Type B pancreatic cell (in vitro differentiated cells): ENCODE results near the gene ADORA1. TPM values are rescaled to one million over a fixed set of nuclear protein-coding genes. Genes with fewer than 3 reads are reported as not detected.

Experiments used
- DNase-seq: peaks from one replicate; pipeline ENCODE4 v3.0.0; 2021; ENCODE audit warnings: mixed read lengths; ENCODE audit not compliant: unreplicated experiment; ENCODE audit errors: extremely low spot score
- H3K27ac Mint-ChIP-seq: 2 replicates; pipeline ENCODE4 v1.8.0; 2021; ENCODE audit warnings: mild to moderate bottlenecking, mixed read lengths
- H3K27me3 Mint-ChIP-seq: 2 replicates; pipeline ENCODE4 v1.8.0; 2021; ENCODE audit warnings: mixed read lengths
- H3K36me3 Mint-ChIP-seq: 2 replicates; pipeline ENCODE4 v1.8.0; 2021; ENCODE audit warnings: mixed read lengths
- H3K4me1 Mint-ChIP-seq: one replicate; pipeline ENCODE4 v1.8.0; 2021; ENCODE audit warnings: mixed read lengths; ENCODE audit not compliant: unreplicated experiment
- H3K4me3 Mint-ChIP-seq: 2 replicates; pipeline ENCODE4 v1.8.0; 2021; ENCODE audit warnings: mild to moderate bottlenecking, mixed read lengths
- H3K9me3 Mint-ChIP-seq: 2 replicates; pipeline ENCODE4 v1.8.0; 2021; ENCODE audit warnings: mixed read lengths
- CTCF ChIP-seq: fragments of 200-600 bp; sonication (generic); conservative IDR thresholded peaks from 2 replicates; pipeline ENCODE4 v1.5.0; 2021; ENCODE audit warnings: antibody characterized with exemption, mild to moderate bottlenecking
- total RNA-seq: library from RNA; stranded (reverse); gene quantifications from 2 replicates; pipeline ENCODE4 v1.2.1, GENCODE V29; 2021; ENCODE audit warnings: low replicate concordance

Gene ADORA1
- total RNA-seq, 1 donor from 2014 or later, result 2.7 TPM

GRCh38 chr1:203143641-203144040 is 16.1 kb downstream of the ADORA1 start:
- Mint-ChIP-seq H3K4me1 (no peaks in the 10 kb centered on the region), H3K9me3 (no peaks in the 10 kb centered on the region), H3K36me3 (no peaks in the 10 kb centered on the region), H3K27me3 (no peaks in the 10 kb centered on the region), H3K27ac (no peak overlapping the region), H3K4me3 (no peak overlapping the region)
- no peak for DNase-seq
- no peak for TF ChIP-seq CTCF

- Mint-ChIP-seq H3K4me1 (peaks cover 8% of the 10 kb centered on the region), H3K4me3 (no peak overlapping the region), H3K27me3 (no peaks in the 10 kb centered on the region), H3K27ac (no peak overlapping the region), H3K36me3 (no peaks in the 10 kb centered on the region), H3K9me3 (no peaks in the 10 kb centered on the region)
- no peak for DNase-seq
- TF ChIP-seq CTCF, result no peak
Observed at GRCh38 chr1:203144661-203145060, 17.1 kb downstream of the ADORA1 start.

GRCh38 chr1:203145321-203146041 is 18.0 kb downstream of the ADORA1 start:
- Mint-ChIP-seq H3K9me3 (no peaks in the 10 kb centered on the region), H3K27me3 (no peaks in the 10 kb centered on the region), H3K36me3 (no peaks in the 10 kb centered on the region), H3K27ac (no peak overlapping the region), H3K4me1 (peaks cover 15% of the 10 kb centered on the region), H3K4me3 (no peak overlapping the region)
- no peak for DNase-seq
- TF ChIP-seq CTCF, result no peak

GRCh38 chr1:203146042-203146369 is 18.5 kb downstream of the ADORA1 start:
- TF ChIP-seq CTCF, result no peak
- Mint-ChIP-seq H3K27me3 (no peaks in the 10 kb centered on the region), H3K36me3 (no peaks in the 10 kb centered on the region), H3K27ac (no peak overlapping the region), H3K9me3 (no peaks in the 10 kb centered on the region), H3K4me3 (no peak overlapping the region), H3K4me1 (peaks cover 15% of the 10 kb centered on the region)
- DNase-seq, result no peak

GRCh38 chr1:203146537-203146936 is 19.0 kb downstream of the ADORA1 start:
- H3K4me3 Mint-ChIP-seq, result no peak overlapping the region
- H3K27ac Mint-ChIP-seq, result no peak overlapping the region
- H3K9me3 Mint-ChIP-seq, result no peaks in the 10 kb centered on the region
- DNase-seq, result no peak
- no peaks in the 10 kb centered on the region for H3K27me3 Mint-ChIP-seq
- no peaks in the 10 kb centered on the region for H3K36me3 Mint-ChIP-seq
- peaks cover 18% of the 10 kb centered on the region for H3K4me1 Mint-ChIP-seq
- no peak for TF ChIP-seq CTCF

GRCh38 chr1:203147376-203147775 is 19.9 kb downstream of the ADORA1 start:
- Mint-ChIP-seq H3K27me3 (peaks cover 3% of the 10 kb centered on the region), H3K27ac (no peak overlapping the region), H3K4me1 (peaks cover 26% of the 10 kb centered on the region), H3K9me3 (no peaks in the 10 kb centered on the region), H3K4me3 (no peak overlapping the region), H3K36me3 (no peaks in the 10 kb centered on the region)
- no peak for TF ChIP-seq CTCF
- DNase-seq, result no peak
